CD4-positive, alpha-beta T cell treated with Interleukin-15 for 1 hour (primary cell): ENCODE results near the gene GRM8.
"Not testable (repeated sequence)": the region's sequence is repeated elsewhere in the genome, so short reads cannot be mapped to it uniquely, and the experiment has no call there.

Experiments
- DNase-seq: peaks from one replicate; pipeline ENCODE4 v3.0.0-alpha.2; 2020

GRM8 gene

GRCh38 chr7:126905255-126905654, 347.5 kb downstream of the GRM8 start:
- not testable (repeated sequence) for DNase-seq

- not testable (repeated sequence) for DNase-seq
Measured at GRCh38 chr7:126901041-126901765, 351.5 kb downstream of the GRM8 start.

- DNase-seq = not testable (repeated sequence)
Measured at GRCh38 chr7:126887980-126888379, 364.8 kb downstream of the GRM8 start.

- DNase-seq = not testable (repeated sequence)
Measured at GRCh38 chr7:126887560-126887959, 365.2 kb downstream of the GRM8 start.

- DNase-seq = not testable (repeated sequence)
Measured at GRCh38 chr7:126882730-126883129, 370.0 kb downstream of the GRM8 start.

GRCh38 chr7:126881908-126882307, 370.8 kb downstream of the GRM8 start:
- DNase-seq = not testable (repeated sequence)

- DNase-seq = no peak
Measured at GRCh38 chr7:126881315-126881714, 371.4 kb downstream of the GRM8 start.

GRCh38 chr7:126876536-126876935, 376.2 kb downstream of the GRM8 start:
- not testable (repeated sequence) for DNase-seq

GRCh38 chr7:126856691-126857291, 395.9 kb downstream of the GRM8 start:
- DNase-seq = no peak

- DNase-seq = no peak
Measured at GRCh38 chr7:126845331-126845730, 407.4 kb downstream of the GRM8 start.

GRCh38 chr7:126843883-126844282, 408.9 kb downstream of the GRM8 start:
- no peak for DNase-seq

- no peak for DNase-seq
Measured at GRCh38 chr7:126843336-126843735, 409.4 kb downstream of the GRM8 start.

GRCh38 chr7:126842451-126842850, 410.3 kb downstream of the GRM8 start:
- DNase-seq = no peak

GRCh38 chr7:126840869-126841268, 411.9 kb downstream of the GRM8 start:
- DNase-seq = no peak

GRCh38 chr7:126839624-126840023, 413.1 kb downstream of the GRM8 start:
- DNase-seq = no peak

GRCh38 chr7:126838194-126838593, 414.5 kb downstream of the GRM8 start:
- no peak for DNase-seq

- not testable (repeated sequence) for DNase-seq
Measured at GRCh38 chr7:126831241-126831640, 421.5 kb downstream of the GRM8 start.

GRCh38 chr7:126820925-126821324, 431.8 kb downstream of the GRM8 start:
- DNase-seq = no peak

GRCh38 chr7:126819197-126819484, 433.6 kb downstream of the GRM8 start:
- no peak for DNase-seq

- DNase-seq = no peak
Measured at GRCh38 chr7:126818393-126819196, 434.1 kb downstream of the GRM8 start.

- no peak for DNase-seq
Measured at GRCh38 chr7:126809188-126809587, 443.6 kb downstream of the GRM8 start.

GRCh38 chr7:126806614-126807013, 446.1 kb downstream of the GRM8 start:
- DNase-seq = no peak

GRCh38 chr7:126805351-126805750, 447.4 kb downstream of the GRM8 start:
- no peak for DNase-seq

GRCh38 chr7:126804604-126805003, 448.1 kb downstream of the GRM8 start:
- no peak for DNase-seq
